K562 (cell line): ENCODE measurements around the gene ARL14. TPM values are rescaled to one million over a fixed set of nuclear protein-coding genes. Genes with fewer than 3 reads are reported as not detected.

Experiments
- ATAC-seq: fragments of 200-7000 bp; cut with Tn5 transposase; 3 replicates; pipeline ENCODE4 v1.9.1; 2020; ENCODE audit warnings: moderate library complexity
- BruUV-seq: library from RNA; stranded (reverse); fragments of 400-500 nt; replicated peaks from 2 replicates; lab custom pipeline; 2021; lab: Mats Ljungman, UMichigan
- CTCF ChIA-PET: fragments of 300-600 bp; formaldehyde crosslinking; extraction: SDS; loops from one replicate; lab custom pipeline; 2021; ENCODE audit warnings: low intra/inter-chr PET ratio; lab: Yijun Ruan, JAX
- POLR2A ChIA-PET: fragments of 300-600, 350-650 bp; sonication (Branson Sonifier 250); formaldehyde crosslinking; extraction: SDS; loops from one replicate; lab custom pipeline; 2021; ENCODE audit warnings: antibody characterized with exemption, inconsistent platforms; lab: Yijun Ruan, JAX
- DNase-seq, 4 experiments: peaks; one replicate each; pipeline versions ENCODE4 v3.0.0 to v3.0.0-alpha.2; 2011 to 2018; ENCODE audit warnings: low spot score in 3 of 4, mixed read lengths in 3 of 4; ENCODE audit errors: extremely low read depth in 1 of 4
- FAIRE-seq: peaks from 2 replicates; lab custom pipeline; 2011; peaks lifted over from hg19 to GRCh38; lab: Jason Lieb, UNC
- H2AFZ ChIP-seq: 2 replicates; pipeline ENCODE4 v1.6.0; 2011; ENCODE audit warnings: low read depth, low read length, control low read depth, inconsistent platforms
- H3K27ac ChIP-seq: fragments of 200-600 bp; 3 replicates; pipeline ENCODE4 v1.8.0; 2011; ENCODE audit warnings: low read depth, mild to moderate bottlenecking, control low read depth, inconsistent platforms, low read length, moderate library complexity, mixed read lengths; ENCODE audit errors: extremely low read depth
- H3K27me3 ChIP-seq, 2 experiments: fragments of 300-600 bp in 1 of 2; 2 replicates in 1 of 2; 3 replicates in 1 of 2; pipeline versions ENCODE4 v1.6.0 to v1.8.0; 2011; ENCODE audit warnings: inconsistent platforms in 2 of 2, low read length in 2 of 2, mild to moderate bottlenecking in 1 of 2, mixed read lengths in 1 of 2, moderate library complexity in 1 of 2; ENCODE audit not compliant: control insufficient read depth in 2 of 2, insufficient read depth in 2 of 2
- H3K36me3 ChIP-seq: fragments of 300-600 bp; 3 replicates; pipeline ENCODE4 v1.8.0; 2011; ENCODE audit warnings: mild to moderate bottlenecking, low read length, inconsistent platforms; ENCODE audit not compliant: control insufficient read depth, insufficient read depth
- H3K4me1 ChIP-seq, 2 experiments: fragments of 200-600 bp in 1 of 2; replicated peaks in 1 of 2; 2 replicates in 1 of 2; 3 replicates in 1 of 2; pipeline versions ENCODE4 v1.5.1 to v1.8.0; 2011; ENCODE audit warnings: inconsistent platforms in 2 of 2, low read length in 2 of 2, mild to moderate bottlenecking in 1 of 2, mixed read lengths in 1 of 2, moderate library complexity in 1 of 2; ENCODE audit not compliant: control insufficient read depth in 2 of 2, insufficient read depth in 2 of 2
- H3K4me2 ChIP-seq: 2 replicates; pipeline ENCODE4 v1.6.1; 2011; ENCODE audit warnings: low read length, control low read depth, inconsistent platforms, mixed read lengths; ENCODE audit not compliant: insufficient read depth
- H3K4me3 ChIP-seq: fragments of 200-600 bp; sonication (generic), shearing (Covaris generic); 2 replicates; pipeline ENCODE4 v1.5.1; 2016; ENCODE audit warnings: control low read depth, inconsistent platforms
- H3K79me2 ChIP-seq: fragments of 200-600 bp; 3 replicates; pipeline ENCODE4 v1.8.0; 2011; ENCODE audit warnings: low read length, inconsistent platforms; ENCODE audit not compliant: control insufficient read depth, insufficient read depth
- H3K9ac ChIP-seq, 2 experiments: 2 replicates each; pipeline versions ENCODE4 v1.6.0 to v1.6.1; 2011; ENCODE audit warnings: low read depth in 2 of 2, low read length in 2 of 2, control low read depth in 1 of 2, inconsistent platforms in 1 of 2, mild to moderate bottlenecking in 1 of 2, mixed read lengths in 1 of 2; ENCODE audit not compliant: insufficient read depth in 1 of 2
- H3K9me1 ChIP-seq: one replicate; pipeline ENCODE4 v1.6.0; 2011; ENCODE audit warnings: inconsistent platforms, mild to moderate bottlenecking, low read length, moderate library complexity; ENCODE audit not compliant: control insufficient read depth, insufficient read depth
- H3K9me3 ChIP-seq: replicated peaks from 2 replicates; pipeline ENCODE4 v1.5.1; 2011; ENCODE audit warnings: low read depth, low read length, inconsistent platforms; ENCODE audit not compliant: control insufficient read depth, insufficient read depth
- H4K20me1 ChIP-seq: replicated peaks from 2 replicates; pipeline ENCODE4 v1.6.1; 2011; ENCODE audit warnings: low read length, inconsistent platforms, mixed read lengths; ENCODE audit not compliant: control insufficient read depth, insufficient read depth
- BRD9 ChIP-seq: fragments of 450-650 bp; IDR thresholded peaks from 2 replicates; pipeline ENCODE4 v1.6.1; 2018; ENCODE audit warnings: low read depth; ENCODE audit not compliant: partially characterized antibody
- CHD1 ChIP-seq: fragments of 200-600 bp; sonication (generic); IDR thresholded peaks from one replicate; pipeline ENCODE4 v1.6.1; 2012; ENCODE audit warnings: mild to moderate bottlenecking, moderate library complexity, low read length, inconsistent platforms
- CREB3L1 ChIP-seq: fragments of 450-650 bp; IDR thresholded peaks from 2 replicates; pipeline ENCODE4 v1.6.1; 2014; ENCODE audit warnings: low read depth, mild to moderate bottlenecking, moderate library complexity, borderline replicate concordance
- CREB5 ChIP-seq: fragments of 250-450 bp; sonication (Bioruptor Pico); IDR thresholded peaks from 2 replicates; pipeline ENCODE4 v1.5.0; 2020; ENCODE audit warnings: mild to moderate bottlenecking
- DNMT1 ChIP-seq: fragments of 450-650 bp; IDR thresholded peaks from 2 replicates; pipeline ENCODE4 v1.6.1; 2016; ENCODE audit warnings: antibody characterized with exemption, mild to moderate bottlenecking
- GTF3C2 ChIP-seq: IDR thresholded peaks from 3 replicates; pipeline ENCODE4 v1.6.1; 2011; ENCODE audit warnings: borderline replicate concordance, mild to moderate bottlenecking, moderate library complexity; ENCODE audit not compliant: insufficient read length; ENCODE audit errors: extremely low read depth
- HNRNPH1 ChIP-seq: fragments of 200-400 bp; formaldehyde crosslinking; optimal IDR thresholded peaks from 2 replicates; pipeline ENCODE3; 2017; ENCODE audit warnings: low read depth, mild to moderate bottlenecking, low read length, moderate library complexity
- HSF4 ChIP-seq: fragments of 250-450 bp; sonication (Bioruptor Pico); IDR thresholded peaks from 2 replicates; pipeline ENCODE4 v2.1.2; 2022; ENCODE audit warnings: mild to moderate bottlenecking, moderate library complexity, borderline replicate concordance
- KLF16 ChIP-seq: IDR thresholded peaks from 2 replicates; pipeline ENCODE4 v1.6.1; 2016; ENCODE audit warnings: antibody characterized with exemption
- NR2F6 ChIP-seq: fragments of 450-650 bp; formaldehyde crosslinking; IDR thresholded peaks from 2 replicates; pipeline ENCODE4 v1.4.0; 2020; ENCODE audit warnings: mild to moderate bottlenecking
- PHTF2 ChIP-seq: fragments of 250-450 bp; sonication (Bioruptor Pico); IDR thresholded peaks from 2 replicates; pipeline ENCODE4 v1.5.0; 2021; ENCODE audit warnings: mild to moderate bottlenecking
- RBM39 ChIP-seq: fragments of 200-400 bp; formaldehyde crosslinking; optimal IDR thresholded peaks from 2 replicates; pipeline ENCODE3; 2018; ENCODE audit warnings: low read depth, low read length
- SPI1 ChIP-seq: IDR thresholded peaks from 2 replicates; pipeline ENCODE4 v1.6.1; 2011; ENCODE audit warnings: low read depth, low read length, control low read depth, borderline replicate concordance
- TCF3 ChIP-seq: sonication (generic); formaldehyde crosslinking; IDR thresholded peaks from 2 replicates; pipeline ENCODE4 v1.4.0; 2020; ENCODE audit warnings: mild to moderate bottlenecking, missing genetic modification reagents
- WGBS: fragments of 100-300 bp; shearing (Covaris generic); methylation state at CpG from one replicate; pipeline ENCODE4 v1.1.6; 2016; ENCODE audit warnings: low coverage, mixed read lengths; ENCODE audit not compliant: insufficient coverage; ENCODE audit errors: missing lambda C conversion rate; 5-methylcytosine and 5-hydroxymethylcytosine counted together
- in situ Hi-C: fragments of 300-500 bp; cut with MboI; formaldehyde crosslinking; loops from 4 replicates; pipeline ENCODE4 v1.15.0; 2018; ENCODE audit warnings: inconsistent platforms, mixed read lengths
- intact Hi-C: fragments of 100-400 bp; cut with micrococcal nuclease; formaldehyde crosslinking; loops from 2 replicates; pipeline ENCODE4 v1.14.2; 2022
- polyA plus RNA-seq, 8 experiments: library from polyadenylated mRNA; depleted of rRNA in 4 of 8; stranded (reverse) in 5 of 8; unstranded in 3 of 8; fragments of >200 nt; fragmentation: Nextera tagmentation in 2 of 8; fragmentation: Illumina TruSeq in 1 of 8; extraction: Ambion mirVana in 2 of 8; extraction: Trizol in 1 of 8; gene quantifications; 2 replicates each; pipeline versions ENCODE4 v1.2.1 to v1.2.3, GENCODE V29; 2011 to 2014; ENCODE audit warnings: inconsistent platforms in 1 of 8, missing spikeins in 1 of 8
- total RNA-seq, 7 experiments: library from RNA; depleted of rRNA in 6 of 7; stranded (reverse); fragments of >200 nt in 6 of 7; fragmentation: Illumina TruSeq in 2 of 7; extraction: Trizol in 2 of 7; gene quantifications; 2 replicates each; pipeline versions ENCODE4 v1.2.1 to v1.2.3, GENCODE V29; 2011 to 2021; ENCODE audit warnings: low replicate concordance in 1 of 7

Gene ARL14
- total and polyA plus RNA-seq, 9 of the 15 experiments (the other 6 are each of a cell fraction or from before 2014, with no cell fraction given): not detected

GRCh38 chr3:160676547-160677303 lies at the start of gene ARL14 (continued):
- no peak for TF ChIP-seq CREB5 (CRISPR knock-in tag)
- no peak for TF ChIP-seq TCF3 (CRISPR knock-in tag)
- no peak for TF ChIP-seq GTF3C2
- TF ChIP-seq NR2F6: no peak

GRCh38 chr3:160629491-160629890 lies 47.5 kb upstream of the ARL14 start:
- H3K27me3 ChIP-seq: no peaks in the 10 kb centered on the region
- no TSS peak for BruUV-seq
- no peak overlapping the region for H3K4me3 ChIP-seq
- no peaks in the 10 kb centered on the region for H3K4me1 ChIP-seq
- no peak overlapping the region for H3K9ac ChIP-seq
- POLR2A ChIA-PET: no interaction called here
- intact Hi-C loops: no loop called here
- 0% methylated on average over 2 of the region's 2 CpGs for WGBS
- no peaks in the 10 kb centered on the region for H4K20me1 ChIP-seq
- no peaks in the 10 kb centered on the region for H3K9me1 ChIP-seq
- CTCF ChIA-PET: no interaction called here
- no peaks in the 10 kb centered on the region for H3K9me3 ChIP-seq
- ATAC-seq: no peak
- no peak for FAIRE-seq
- in situ Hi-C loops: no loop called here
- no peaks in the 10 kb centered on the region for H3K79me2 ChIP-seq
- no peak for DNase-seq
- no peak overlapping the region for H3K4me2 ChIP-seq
- H2AFZ ChIP-seq: no peak overlapping the region
- no peak overlapping the region for H3K27ac ChIP-seq
- no peaks in the 10 kb centered on the region for H3K36me3 ChIP-seq
- TF ChIP-seq RBM39 (no peak), PHTF2 (no peak), SPI1 (no peak), DNMT1 (no peak), BRD9 (no peak), CREB3L1 (no peak), HNRNPH1 (no peak), CHD1 (no peak), KLF16 (no peak), HSF4 (CRISPR knock-in tag) (no peak)
